Hematopoietic multipotent progenitor cell treated with erythropoietin and hydrocortisone succinate and interleukin-3 and kit ligand, for 6 days (in vitro differentiated cells): ENCODE measurements around the gene GDNF.
"Not testable (repeated sequence)": the region's sequence is repeated elsewhere in the genome, so short reads cannot be mapped to it uniquely, and the experiment has no call there.

ENCODE experiments used
- DNase-seq: peaks from one replicate; pipeline ENCODE4 v3.0.0-alpha.2; 2015

Gene GDNF

DNA sequence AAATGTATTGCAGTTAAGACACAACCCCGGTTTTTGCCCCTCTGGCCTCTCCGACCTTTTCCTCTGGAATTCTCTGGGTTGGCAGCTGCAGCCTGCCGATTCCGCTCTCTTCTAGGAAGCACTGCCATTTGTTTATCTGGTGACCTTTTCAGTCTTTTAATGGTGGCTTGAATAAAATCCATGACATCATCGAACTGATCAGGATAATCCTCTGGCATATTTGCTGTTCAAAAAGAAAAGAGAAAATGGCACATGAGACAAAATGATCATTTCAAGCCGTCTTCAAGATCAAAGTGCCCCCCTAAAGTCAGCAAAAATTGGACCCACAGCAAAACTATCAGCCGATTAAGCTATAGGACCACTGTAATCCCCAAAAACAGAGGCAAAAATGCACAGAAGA is 23.9 kb downstream of the GDNF start:
- DNase-seq: no peak

DNA sequence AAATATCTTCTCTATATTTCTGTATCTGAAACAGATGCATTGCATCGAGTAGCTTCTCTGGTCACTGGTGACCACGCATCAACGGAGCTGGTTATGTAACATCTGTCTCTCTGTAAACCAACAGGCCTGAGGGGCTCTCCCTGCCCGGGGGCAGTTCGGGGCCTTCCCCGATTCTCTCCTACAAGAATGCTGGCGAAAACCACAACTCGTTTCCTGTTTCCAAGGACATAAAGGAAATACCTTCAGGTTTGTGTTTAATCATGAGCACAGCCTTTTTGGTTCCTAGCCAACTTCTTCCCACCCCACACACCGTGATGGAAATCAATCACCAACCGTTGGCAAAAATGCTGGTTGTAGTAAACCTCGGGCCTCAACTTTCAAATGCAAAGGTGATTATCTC is 25.1 kb downstream of the GDNF start:
- no peak for DNase-seq

DNA sequence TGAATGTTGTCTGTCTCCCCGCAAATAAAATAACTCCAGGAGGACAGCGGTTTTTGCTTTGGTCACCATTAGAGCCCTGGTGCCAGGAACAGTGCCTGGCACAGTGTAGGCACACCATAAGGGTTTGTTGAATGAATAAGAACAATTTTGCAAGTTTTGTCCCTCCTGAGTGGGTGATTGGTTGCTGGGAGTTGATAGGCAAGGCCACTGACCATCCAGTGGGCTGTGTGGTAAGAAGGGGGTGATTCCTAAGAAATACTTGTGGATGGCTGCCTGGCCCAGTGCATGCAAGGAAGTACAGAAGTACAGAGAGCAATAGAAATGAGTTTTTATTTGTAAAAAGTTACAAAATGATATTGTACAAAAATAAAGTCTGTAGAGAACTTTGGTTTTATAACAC is 27.5 kb downstream of the GDNF start:
- DNase-seq: no peak

DNA sequence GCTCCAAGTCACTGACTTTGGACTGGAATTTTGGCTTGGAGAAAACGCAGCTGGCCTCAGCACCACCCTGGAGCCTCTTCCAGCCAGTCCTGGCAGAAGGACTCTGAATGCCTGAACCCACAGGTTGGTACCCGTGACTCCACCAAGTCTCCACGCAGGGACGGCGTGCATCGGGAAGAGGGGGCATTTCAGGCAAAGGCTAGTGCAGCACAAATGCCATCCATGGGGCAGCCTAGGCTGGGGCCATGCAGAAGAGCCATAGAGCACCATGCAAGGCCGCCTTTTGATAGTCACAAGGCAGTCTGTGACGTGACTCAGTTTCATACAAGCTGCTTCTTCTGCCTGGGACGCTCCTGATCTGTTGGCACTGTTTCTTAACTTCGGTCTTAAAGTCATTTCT is 28.0 kb downstream of the GDNF start:
- DNase-seq: no peak

GRCh38 chr5:37810311-37810710 is 29.5 kb downstream of the GDNF start:
- no peak for DNase-seq

DNA sequence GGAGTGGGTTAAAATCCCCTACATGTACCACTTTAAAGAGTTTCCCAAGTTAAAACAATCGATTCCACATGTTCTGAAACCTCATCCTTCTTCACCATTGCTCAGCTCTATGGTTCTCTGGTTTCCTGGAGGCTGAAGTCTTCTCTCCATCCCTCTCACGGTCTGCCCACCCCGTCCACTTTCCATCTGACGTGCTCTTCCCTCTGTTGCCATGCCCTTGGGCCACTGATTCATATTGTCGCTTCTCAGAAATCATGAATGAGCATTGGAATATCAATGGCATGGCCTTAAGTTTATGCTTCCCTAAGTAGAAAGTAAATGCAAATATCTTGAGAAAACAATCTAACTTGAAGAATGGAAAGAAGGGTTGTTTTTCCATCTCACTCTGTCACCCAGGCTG is 30.9 kb downstream of the GDNF start:
- no peak for DNase-seq

DNA sequence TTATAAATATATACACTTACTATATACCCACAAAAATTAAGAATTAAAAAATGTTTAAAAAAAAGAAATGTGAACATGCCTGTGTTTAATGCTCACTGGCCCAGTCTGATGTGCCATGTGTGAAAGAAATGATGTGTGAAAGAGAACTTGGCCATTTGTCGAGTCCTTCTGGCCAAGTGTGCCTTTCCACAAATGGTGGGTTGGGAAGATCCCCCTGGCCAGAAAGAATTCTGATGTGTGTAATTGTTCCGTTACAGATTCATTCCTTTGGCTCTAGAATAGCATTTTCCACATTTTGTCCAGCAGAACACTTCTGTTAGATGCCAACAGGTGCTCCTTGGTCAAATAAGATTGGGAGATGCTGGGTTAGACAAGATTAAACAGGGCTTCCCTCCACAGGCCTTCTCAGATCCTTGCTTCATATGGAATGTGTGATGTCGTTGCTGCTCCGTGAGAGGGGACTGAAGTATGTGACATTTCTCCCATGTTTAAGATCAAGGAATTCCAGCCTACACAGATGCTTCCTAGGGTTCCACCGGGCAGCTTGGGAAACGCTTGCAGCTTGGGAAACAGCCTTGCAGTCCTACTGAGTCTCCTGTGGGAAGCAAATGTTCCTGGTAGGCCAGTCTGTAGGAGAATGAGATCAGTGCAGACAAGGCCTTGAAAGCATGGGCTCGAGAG is 32.1 kb downstream of the GDNF start:
- DNase-seq: no peak

GRCh38 chr5:37807015-37807414 is 32.8 kb downstream of the GDNF start:
- no peak for DNase-seq

GRCh38 chr5:37806476-37806875 is 33.4 kb downstream of the GDNF start:
- no peak for DNase-seq

DNA sequence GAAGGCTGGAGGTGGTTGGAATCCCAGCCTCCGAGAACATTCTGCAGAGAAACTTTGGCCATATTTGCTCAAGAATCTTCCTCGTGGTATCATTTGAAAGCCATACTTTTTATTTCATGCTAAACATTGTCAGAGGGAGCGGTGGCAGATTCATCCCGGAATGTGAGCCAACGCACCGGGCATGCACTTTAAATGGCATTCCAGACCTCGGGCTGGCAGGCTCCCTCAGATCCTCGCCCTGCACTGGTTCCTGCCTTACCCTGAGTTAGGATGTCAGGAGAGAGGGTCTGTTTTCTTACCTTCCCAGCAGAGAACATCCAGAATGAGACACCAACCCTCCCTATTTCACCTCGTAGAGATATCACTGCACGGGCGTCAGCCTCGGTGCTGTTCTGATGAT is 33.8 kb downstream of the GDNF start:
- DNase-seq: no peak

DNA sequence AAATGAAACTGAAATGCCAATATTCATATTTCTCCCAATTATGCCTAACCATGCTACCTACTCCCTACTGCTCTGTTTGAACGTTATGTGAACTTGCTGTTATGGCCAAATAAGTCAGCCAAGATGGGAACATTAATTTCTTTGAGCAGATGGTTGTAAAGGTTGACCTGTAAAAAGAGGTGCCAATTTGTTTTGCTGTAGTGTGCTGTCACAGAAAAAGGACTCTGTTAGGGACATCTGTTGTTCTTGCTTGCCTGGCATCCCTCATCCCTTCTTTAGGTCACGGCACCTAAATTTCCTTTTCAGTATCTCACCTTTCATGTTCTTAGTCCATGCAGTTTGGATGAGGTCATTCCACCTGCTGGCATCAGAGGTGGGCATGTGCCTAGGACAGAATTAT is 35.4 kb downstream of the GDNF start:
- DNase-seq: no peak

GRCh38 chr5:37803487-37803886 is 36.4 kb downstream of the GDNF start:
- no peak for DNase-seq

- no peak for DNase-seq
Observed at GRCh38 chr5:37801521-37801920, 38.3 kb downstream of the GDNF start.

DNA sequence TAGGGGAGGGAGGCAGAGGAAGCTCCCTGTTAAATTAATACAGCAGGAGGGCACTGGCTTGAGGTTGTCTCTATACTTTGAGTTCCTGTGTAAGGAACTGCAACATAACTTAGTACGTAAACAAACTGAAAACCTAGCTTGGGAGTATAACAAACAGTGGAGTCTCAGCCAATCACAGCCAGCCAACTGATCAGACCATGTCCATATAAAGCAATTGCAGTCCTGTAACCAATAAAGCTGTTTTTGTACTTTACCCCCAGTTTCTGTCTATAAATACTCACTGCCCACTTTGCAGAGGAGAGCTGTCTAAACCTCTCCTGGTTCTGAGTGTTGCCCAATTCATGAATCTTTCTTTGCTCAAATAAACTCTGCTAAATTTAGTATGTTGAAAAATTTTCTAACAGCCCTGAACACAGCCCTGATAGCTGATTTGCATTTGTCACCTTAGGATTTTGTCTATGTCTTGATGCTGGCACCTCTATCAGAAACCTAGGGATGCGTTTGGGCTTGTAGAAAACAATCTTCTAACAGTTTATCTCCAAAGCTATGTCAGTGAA is 39.9 kb downstream of the GDNF start:
- no peak for DNase-seq

- not testable (repeated sequence) for DNase-seq
Observed at GRCh38 chr5:37796435-37796834, 43.4 kb downstream of the GDNF start.

DNA sequence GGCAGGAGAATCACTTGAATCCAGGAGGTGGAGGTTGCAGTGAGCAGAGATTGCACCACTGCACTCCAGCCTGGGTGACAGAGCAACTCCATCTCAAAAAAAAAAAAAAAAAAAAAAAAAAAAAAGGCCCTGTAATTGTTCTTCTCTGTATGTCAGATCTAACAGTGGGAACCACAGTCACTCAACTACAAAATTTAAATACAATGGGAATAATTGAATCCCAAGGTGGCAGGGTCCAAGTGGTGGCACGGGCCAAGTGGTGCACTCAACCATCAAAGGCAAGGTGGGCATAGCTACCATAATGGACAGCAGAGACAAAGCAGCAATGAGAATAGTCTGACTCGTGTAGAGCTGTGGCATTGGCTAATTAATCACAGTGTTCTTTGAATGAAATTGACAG is 44.5 kb downstream of the GDNF start:
- not testable (repeated sequence) for DNase-seq

GRCh38 chr5:37792975-37793631 is 46.7 kb downstream of the GDNF start:
- no peak for DNase-seq

- no peak for DNase-seq
Observed at GRCh38 chr5:37791321-37791720, 48.5 kb downstream of the GDNF start.

DNA sequence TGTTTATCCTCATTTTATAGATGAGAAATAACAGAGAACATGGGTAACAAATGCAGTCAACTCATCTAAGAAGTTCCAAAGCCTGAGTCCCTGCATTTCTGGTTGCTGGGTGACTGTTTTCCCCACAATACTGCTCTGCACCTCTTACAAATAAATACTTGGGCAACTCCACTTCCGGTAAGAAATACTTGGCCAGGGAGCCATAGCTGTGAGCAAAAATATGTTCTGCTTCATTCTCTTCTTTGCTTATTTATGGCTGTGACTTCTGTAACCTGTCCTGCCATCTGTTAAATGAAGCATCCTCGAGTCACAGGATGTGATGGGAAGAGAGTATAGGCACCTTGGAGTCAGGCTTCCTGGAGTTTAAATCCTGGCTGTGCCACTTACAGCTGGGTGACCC is 49.9 kb downstream of the GDNF start:
- no peak for DNase-seq

DNA sequence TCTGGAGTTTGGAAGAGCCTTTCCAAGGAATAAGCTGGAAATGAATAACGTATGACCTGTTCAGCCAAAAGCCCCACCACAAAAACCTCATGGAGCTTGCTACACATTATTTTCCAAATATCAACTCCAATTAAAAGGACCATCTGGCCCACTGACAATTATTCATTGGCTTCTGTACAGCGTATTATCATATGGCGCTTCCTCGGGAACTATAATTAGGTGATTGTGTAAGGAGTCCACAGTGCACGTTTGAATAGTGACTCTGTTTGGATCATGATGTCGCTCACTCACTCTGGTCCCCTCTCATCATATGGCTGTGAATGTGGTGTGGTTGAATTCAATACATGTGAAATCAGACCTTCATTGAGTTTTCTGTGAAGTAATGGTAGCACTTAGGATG is 52.1 kb downstream of the GDNF start:
- no peak for DNase-seq

GRCh38 chr5:37786862-37787519 is 52.9 kb downstream of the GDNF start:
- DNase-seq: no peak

DNA sequence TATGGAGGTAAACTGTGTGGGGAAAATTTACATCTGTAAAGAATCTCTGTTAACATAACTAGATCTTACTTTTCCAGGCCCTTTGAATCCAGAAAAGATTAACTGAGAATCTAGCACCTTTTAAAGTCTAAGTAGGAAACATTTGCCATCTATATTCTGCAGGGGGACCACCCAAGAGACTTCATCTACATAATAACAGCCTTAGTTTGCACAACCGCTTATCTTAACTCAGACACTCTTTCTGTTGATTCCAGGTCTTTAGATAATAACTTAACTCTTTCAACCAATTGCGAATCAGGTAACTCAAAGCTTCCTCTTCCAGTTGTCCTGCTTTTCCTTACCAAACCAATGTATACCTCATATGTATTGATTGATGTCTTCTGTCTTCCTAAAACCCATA is 53.4 kb downstream of the GDNF start:
- no peak for DNase-seq

- peak; percentile 16 for DNase-seq
Observed at GRCh38 chr5:37781409-37781808, 58.4 kb downstream of the GDNF start.
